ENCODE measurements around the gene PCYT2. TPM values are rescaled to one million over a fixed set of nuclear protein-coding genes. Genes with fewer than 3 reads are reported as not detected.

The PCYT2 gene
- total RNA-seq, 1 experiment from 2014 or later = 51.5 TPM

DNA sequence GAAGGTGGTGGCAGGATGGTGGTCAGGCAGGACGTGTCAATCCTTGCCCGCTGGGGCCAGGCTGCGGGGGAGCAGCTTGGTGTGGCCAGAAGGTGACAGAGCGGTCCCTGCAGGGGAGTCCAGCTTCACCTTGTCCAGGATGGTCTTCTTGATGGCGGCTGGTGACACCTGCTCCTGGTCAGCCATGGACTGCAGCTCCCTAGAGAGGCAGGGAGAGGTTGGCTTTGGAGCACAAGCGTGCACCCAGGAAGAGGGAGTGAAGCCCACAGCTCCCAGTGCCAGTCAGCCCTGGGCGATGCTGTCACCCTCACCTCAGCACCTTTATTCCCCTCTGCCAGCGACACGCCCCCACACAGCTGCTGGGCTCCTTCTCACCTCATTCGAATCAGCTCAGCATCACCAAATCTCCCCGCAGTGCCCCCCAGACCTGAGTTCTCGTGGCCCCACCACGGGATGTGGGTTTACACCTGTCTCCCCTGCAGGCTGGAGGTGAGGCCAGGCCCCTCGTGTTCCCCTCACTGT, 22.0 kb upstream of the PCYT2 start:
- H3K4me1 ChIP-seq (ENCODE audit: control insufficient read depth in 1 of 2, insufficient read depth in 2 of 2, low read length in 2 of 2) = peaks cover 18 to 69% of the 10 kb centered on the region in 2 experiments; a peak in 3 of 4 replicates
- TF ChIP-seq TCF7L2 (IDR thresholded peaks at IDR 0.05; ENCODE audit: borderline replicate concordance, extremely low read depth, insufficient read depth, insufficient read length) (no peak), EZH2phosphoT487 (IDR thresholded peaks at IDR 0.05; ENCODE audit: borderline replicate concordance) (no peak), SIN3A (IDR thresholded peaks at IDR 0.05; ENCODE audit: low read depth) (no peak), POLR2AphosphoS5 (IDR thresholded peaks at IDR 0.05; ENCODE audit: low read depth, low read length) (peak; percentile 53), SP1 (IDR thresholded peaks at IDR 0.05; ENCODE audit: low read depth) (no peak), ELF1 (IDR thresholded peaks at IDR 0.05; ENCODE audit: borderline replicate concordance, low read depth) (no peak), ZFX (IDR thresholded peaks at IDR 0.05) (no peak), ATF3 (IDR thresholded peaks at IDR 0.05) (no peak), CEBPB (IDR thresholded peaks at IDR 0.05; ENCODE audit: low read depth) (no peak), SRF (IDR thresholded peaks at IDR 0.05; ENCODE audit: low read depth) (no peak), JUND (IDR thresholded peaks at IDR 0.05) (no peak), RAD21 (IDR thresholded peaks at IDR 0.05; ENCODE audit: low read depth) (no peak), EGR1 (IDR thresholded peaks at IDR 0.05; ENCODE audit: low read depth) (no peak), POLR2A (IDR thresholded peaks at IDR 0.05; ENCODE audit: borderline replicate concordance, extremely low read depth, insufficient read depth, insufficient read length) (peak; percentile 2), EZH2 (IDR thresholded peaks at IDR 0.05) (no peak), ZNF274 (IDR thresholded peaks at IDR 0.05; ENCODE audit: low read depth, low read length) (no peak)
- no peak overlapping the region for H3K9ac ChIP-seq (ENCODE audit: low read length)
- no peaks in the 10 kb centered on the region for H3K27me3 ChIP-seq (ENCODE audit: insufficient read depth, low read length)
- H3K27ac ChIP-seq (ENCODE audit: low read depth, low read length) = no peak overlapping the region; the same call in 1 of the 2 replicates
- H3K4me2 ChIP-seq (ENCODE audit: low read length) = no peak overlapping the region
- H3K9me3 ChIP-seq (ENCODE audit: control insufficient read depth in 1 of 2, insufficient read depth in 1 of 2, low read depth in 1 of 2, low read length in 2 of 2) = no peaks in the 10 kb centered on the region
- intact Hi-C loops (cut with micrococcal nuclease) = no loop called here
- H3K9me2 ChIP-seq (ENCODE audit: insufficient read depth) = no peaks in the 10 kb centered on the region
- ChIA-PET RAD21 (ENCODE audit: low non-redundant PET in 1 of 2, low total read pairs in 2 of 2, uncharacterized antibody in 2 of 2, unreplicated experiment in 2 of 2) (no interaction called here), CTCF (no interaction called here), POLR2A (no interaction called here)
- H4K20me1 ChIP-seq (ENCODE audit: insufficient read depth) = no peaks in the 10 kb centered on the region
- DNase-seq (ENCODE audit: low read depth, low spot score) = no peak
- no peak overlapping the region for H2AFZ ChIP-seq (ENCODE audit: low read depth, low read length, poor library complexity, severe bottlenecking)
- H3K4me3 ChIP-seq (replicated peaks in 1 of 2; ENCODE audit: low read depth in 1 of 2, low read length in 2 of 2) = no peak overlapping the region
- peaks cover 21% of the 10 kb centered on the region for H3K79me2 ChIP-seq (ENCODE audit: insufficient read depth, low read length)
- no peak for ATAC-seq
- peaks cover 6 to 33% of the 10 kb centered on the region in 2 experiments; a peak in 2 of 4 replicates for H3K36me3 ChIP-seq (ENCODE audit: control insufficient read depth in 1 of 2, insufficient read depth in 2 of 2, low read length in 2 of 2)
- BruUV-seq (replicated peaks) = no TSS peak
